ENCODE results near the gene TDG. TPM values are rescaled to one million over a fixed set of nuclear protein-coding genes. Genes with fewer than 3 reads are reported as not detected.

The TDG gene
- total RNA-seq, 2 experiments from 2014 or later, result 39.4 to 55.3 TPM

DNA sequence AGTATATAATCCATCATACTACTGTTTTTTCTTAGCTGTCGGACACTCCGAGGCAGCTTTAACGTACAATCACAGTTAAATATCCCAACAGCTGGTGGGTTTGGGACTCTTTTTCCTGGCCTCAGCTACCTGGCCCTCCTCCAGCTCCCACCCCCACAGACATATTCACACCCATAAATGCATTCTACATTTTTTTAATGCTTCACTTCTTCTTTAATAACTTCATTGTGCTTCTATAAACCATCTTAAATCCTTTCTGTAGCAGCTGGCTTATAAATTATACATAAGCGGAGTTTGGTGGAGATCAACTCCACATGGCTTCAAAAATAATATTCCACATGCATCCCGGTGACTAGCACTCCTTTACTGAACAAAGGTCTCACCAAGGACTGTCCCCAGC, 33.3 kb downstream of the TDG start:
- Histone ChIP-seq H3K36me3 (ENCODE audit: insufficient read depth, low read length) (no peaks in the 10 kb centered on the region), H3K4me1 (ENCODE audit: insufficient read depth, low read length, poor library complexity, severe bottlenecking) (no peaks in the 10 kb centered on the region), H3K27ac (ENCODE audit: low read depth, low read length, poor library complexity, severe bottlenecking) (no peak overlapping the region), H4K20me1 (ENCODE audit: insufficient read depth, low read length) (no peaks in the 10 kb centered on the region), H3K9me3 (ENCODE audit: low read length) (no peaks in the 10 kb centered on the region), H3K9me2 (ENCODE audit: insufficient read depth, low read length) (no peaks in the 10 kb centered on the region), H2AFZ (ENCODE audit: low read length) (no peak overlapping the region), H3K4me2 (ENCODE audit: low read length) (no peak overlapping the region), H3K79me2 (ENCODE audit: insufficient read depth, low read depth, low read length) (no peaks in the 10 kb centered on the region), H3K4me3 (ENCODE audit: low read depth, low read length, poor library complexity, severe bottlenecking) (no peak overlapping the region)
- no peak for DNase-seq (ENCODE audit: low spot score)
- TF ChIP-seq CTCF (conservative IDR thresholded peaks at IDR 0.05; ENCODE audit: low read length) (no peak), EZH2phosphoT487 (IDR thresholded peaks at IDR 0.05; ENCODE audit: borderline replicate concordance, low read depth, low read length) (no peak)
- ChIA-PET POLR2A (no interaction called here), CTCF (ENCODE audit: unreplicated experiment) (interaction anchor here (1.0 kb wide), 1 partner anchor 43 kb away, joined by 3 read pairs; no protein-coding TSS in a partner anchor)
- intact Hi-C loops (cut with micrococcal nuclease; ENCODE audit: unreplicated experiment), result no loop called here
- BruUV-seq (replicated peaks), result no TSS peak

DNA sequence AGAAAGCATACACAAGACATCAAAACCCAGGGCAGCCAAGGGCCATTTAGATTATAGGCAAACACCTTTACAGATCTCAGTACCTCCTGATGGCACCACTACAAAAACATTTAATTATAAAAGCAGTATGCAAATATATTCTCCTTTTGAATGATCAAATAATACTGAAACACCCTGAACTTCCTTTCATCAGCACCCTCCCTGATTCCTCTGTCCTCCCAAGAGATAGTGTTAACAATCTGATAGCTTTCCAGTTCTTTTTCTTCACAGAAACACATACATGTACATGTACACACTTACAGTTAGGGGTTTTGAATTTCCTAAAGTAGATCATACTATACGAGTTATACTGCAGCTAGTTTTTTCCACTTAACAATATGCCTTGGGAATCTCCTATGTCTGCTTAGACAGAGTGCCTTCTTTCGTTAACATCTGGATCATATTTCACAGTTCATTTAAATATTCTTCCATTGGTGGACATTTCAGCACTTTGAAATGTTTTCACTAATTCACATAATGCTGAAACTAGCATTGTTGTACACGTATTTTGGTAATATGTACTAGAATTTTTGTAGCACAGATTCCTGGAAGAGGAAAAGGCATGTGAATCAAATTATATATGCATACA, 35.2 kb downstream of the TDG start:
- Histone ChIP-seq H2AFZ (ENCODE audit: low read length) (no peak overlapping the region), H3K4me1 (ENCODE audit: insufficient read depth, low read length, poor library complexity, severe bottlenecking) (no peaks in the 10 kb centered on the region), H3K4me3 (ENCODE audit: low read depth, low read length, poor library complexity, severe bottlenecking) (no peak overlapping the region), H3K4me2 (ENCODE audit: low read length) (no peak overlapping the region), H4K20me1 (ENCODE audit: insufficient read depth, low read length) (no peaks in the 10 kb centered on the region), H3K36me3 (ENCODE audit: insufficient read depth, low read length) (no peaks in the 10 kb centered on the region), H3K79me2 (ENCODE audit: insufficient read depth, low read depth, low read length) (no peaks in the 10 kb centered on the region), H3K9me2 (ENCODE audit: insufficient read depth, low read length) (no peaks in the 10 kb centered on the region), H3K9me3 (ENCODE audit: low read length) (no peaks in the 10 kb centered on the region), H3K27ac (ENCODE audit: low read depth, low read length, poor library complexity, severe bottlenecking) (no peak overlapping the region)
- intact Hi-C loops (cut with micrococcal nuclease; ENCODE audit: unreplicated experiment), result no loop called here
- DNase-seq (ENCODE audit: low spot score), result no peak
- no peak for TF ChIP-seq EZH2phosphoT487 (IDR thresholded peaks at IDR 0.05; ENCODE audit: borderline replicate concordance, low read depth, low read length)
- no peak for TF ChIP-seq CTCF (conservative IDR thresholded peaks at IDR 0.05; ENCODE audit: low read length)
- CTCF ChIA-PET (ENCODE audit: unreplicated experiment), result no interaction called here
- POLR2A ChIA-PET, result no interaction called here
- no TSS peak for BruUV-seq (replicated peaks)

DNA sequence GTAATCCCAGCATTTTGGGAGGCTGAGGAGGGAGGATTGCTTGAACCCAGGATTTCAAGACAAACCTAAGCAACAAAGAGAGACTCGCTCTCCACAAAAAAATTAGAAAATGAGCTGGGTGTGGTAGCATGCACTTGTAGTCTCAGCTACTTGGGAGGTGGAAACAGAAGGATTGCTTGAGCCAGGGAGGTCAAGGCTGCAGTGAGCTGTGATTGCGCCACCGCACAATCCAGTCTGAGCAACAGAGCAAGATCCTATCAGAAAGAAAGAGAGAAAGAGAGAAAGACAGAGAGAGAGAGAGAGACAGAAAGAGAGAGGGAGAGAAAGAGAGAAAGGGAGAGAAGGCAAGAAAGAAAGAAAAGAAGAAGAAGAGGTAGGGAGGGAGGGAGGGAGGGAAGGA, 37.0 kb downstream of the TDG start:
- BruUV-seq (replicated peaks), result no TSS peak
- H3K4me2 ChIP-seq (ENCODE audit: low read length), result no peak overlapping the region
- H4K20me1 ChIP-seq (ENCODE audit: insufficient read depth, low read length), result no peaks in the 10 kb centered on the region
- H3K4me1 ChIP-seq (ENCODE audit: insufficient read depth, low read length, poor library complexity, severe bottlenecking), result no peaks in the 10 kb centered on the region
- ChIA-PET CTCF (ENCODE audit: unreplicated experiment) (no interaction called here), POLR2A (no interaction called here)
- H3K79me2 ChIP-seq (ENCODE audit: insufficient read depth, low read depth, low read length), result no peaks in the 10 kb centered on the region
- intact Hi-C loops (cut with micrococcal nuclease; ENCODE audit: unreplicated experiment), result no loop called here
- TF ChIP-seq CTCF (conservative IDR thresholded peaks at IDR 0.05; ENCODE audit: low read length) (no peak), EZH2phosphoT487 (IDR thresholded peaks at IDR 0.05; ENCODE audit: borderline replicate concordance, low read depth, low read length) (no peak)
- no peak overlapping the region for H3K27ac ChIP-seq (ENCODE audit: low read depth, low read length, poor library complexity, severe bottlenecking)
- DNase-seq (ENCODE audit: low spot score), result no peak
- no peak overlapping the region for H3K4me3 ChIP-seq (ENCODE audit: low read depth, low read length, poor library complexity, severe bottlenecking)
- no peaks in the 10 kb centered on the region for H3K9me3 ChIP-seq (ENCODE audit: low read length)
- no peak overlapping the region for H2AFZ ChIP-seq (ENCODE audit: low read length)
- H3K9me2 ChIP-seq (ENCODE audit: insufficient read depth, low read length), result no peaks in the 10 kb centered on the region
- H3K36me3 ChIP-seq (ENCODE audit: insufficient read depth, low read length), result no peaks in the 10 kb centered on the region

All from OCI-LY7 (cell line).